B cell (primary cell): ENCODE results near the gene SLC7A7. TPM values are rescaled to one million over a fixed set of nuclear protein-coding genes. Genes with fewer than 3 reads are reported as not detected.

Source experiments
- ATAC-seq: fragments of 200-7000 bp; cut with Tn5 transposase; one replicate; pipeline ENCODE4 v1.10.0; 2021; ENCODE audit warnings: low read depth, mild to moderate bottlenecking, moderate number of reproducible peaks, moderate library complexity
- CTCF ChIA-PET: fragments of 350-600 bp; sonication (Branson Sonifier 250); formaldehyde crosslinking; loops from one replicate; lab custom pipeline; 2021; ENCODE audit warnings: antibody characterized with exemption, inconsistent platforms; lab: Charles Lee
- POLR2A ChIA-PET: fragments of 350-600 bp; sonication (Branson Sonifier 250); formaldehyde crosslinking; loops from one replicate; lab custom pipeline; 2021; ENCODE audit warnings: antibody characterized with exemption; lab: Charles Lee
- DNase-seq: peaks from one replicate; pipeline ENCODE4 v3.0.0; 2013
- H2AFZ ChIP-seq: 2 replicates; pipeline ENCODE4 v1.6.1; 2012; ENCODE audit warnings: mild to moderate bottlenecking, low read depth, low read length; ENCODE audit not compliant: insufficient read depth, poor library complexity, severe bottlenecking
- H3K27ac ChIP-seq, 2 donors: 1 replicate in 1 of 2; 2 replicates in 1 of 2; pipeline ENCODE4 v1.5.1; 2012 to 2013; ENCODE audit warnings: low read length in 2 of 2, mild to moderate bottlenecking in 2 of 2, moderate library complexity in 1 of 2
- H3K27me3 ChIP-seq, 4 experiments: fragments of 200-600 bp in 1 of 4; sonication (generic) in 1 of 4; replicated peaks in 1 of 4; 1 replicate in 2 of 4; 2 replicates in 2 of 4; pipeline versions ENCODE4 v1.6.1 to v1.7.0; 2013 to 2016; ENCODE audit warnings: low read length in 3 of 4, mild to moderate bottlenecking in 2 of 4, mixed read lengths in 1 of 4, moderate library complexity in 1 of 4; ENCODE audit not compliant: insufficient read depth in 4 of 4, control insufficient read depth in 3 of 4; ENCODE audit errors: control extremely low read depth in 1 of 4
- H3K36me3 ChIP-seq, 2 experiments: replicated peaks in 1 of 2; 1 replicate in 1 of 2; 2 replicates in 1 of 2; pipeline versions ENCODE4 v1.6.1 to v1.7.1; 2013; ENCODE audit warnings: low read length in 1 of 2; ENCODE audit not compliant: insufficient read depth in 2 of 2, control insufficient read depth in 1 of 2; ENCODE audit errors: control extremely low read depth in 1 of 2, extremely low read depth in 1 of 2
- H3K4me1 ChIP-seq, 2 donors: fragments of 200-600 bp in 1 of 2; sonication (generic) in 1 of 2; 1 replicate in 1 of 2; 2 replicates in 1 of 2; pipeline versions ENCODE4 v1.5.1 to v1.6.1; 2013 to 2017; ENCODE audit warnings: low read length in 2 of 2; ENCODE audit not compliant: control insufficient read depth in 2 of 2, insufficient read depth in 2 of 2
- H3K4me2 ChIP-seq: replicated peaks from 2 replicates; pipeline ENCODE3; 2012; ENCODE audit warnings: mild to moderate bottlenecking, low read depth, low read length; ENCODE audit not compliant: poor library complexity, severe bottlenecking
- H3K4me3 ChIP-seq, 5 experiments: fragments of 200-600 bp in 1 of 5; sonication (generic) in 1 of 5; 1 replicate in 3 of 5; 2 replicates in 2 of 5; pipeline versions ENCODE4 v1.5.1 to v1.7.0; 2011 to 2016; ENCODE audit warnings: low read length in 4 of 5, mild to moderate bottlenecking in 4 of 5, low read depth in 2 of 5, control low read depth in 1 of 5, moderate library complexity in 1 of 5; ENCODE audit not compliant: insufficient read depth in 1 of 5; ENCODE audit errors: control extremely low read depth in 1 of 5, extremely low read depth in 1 of 5
- H3K79me2 ChIP-seq: fragments of 200-600 bp; sonication (generic); one replicate; pipeline ENCODE4 v1.6.0; 2016; ENCODE audit warnings: low read length; ENCODE audit not compliant: control insufficient read depth, insufficient read depth
- H3K9ac ChIP-seq: fragments of 200-600 bp; sonication (generic); 2 replicates; pipeline ENCODE4 v1.6.1; 2017; ENCODE audit warnings: mild to moderate bottlenecking, low read length, moderate library complexity
- H3K9me3 ChIP-seq, 3 donors: one replicate each; pipeline versions ENCODE4 v1.6.1 to v1.7.1; 2013; ENCODE audit warnings: low read length in 2 of 3; ENCODE audit not compliant: control insufficient read depth in 2 of 3, insufficient read depth in 1 of 3; ENCODE audit errors: control extremely low read depth in 1 of 3
- H4K20me1 ChIP-seq: 2 replicates; pipeline ENCODE4 v1.6.0; 2012; ENCODE audit warnings: mild to moderate bottlenecking, low read length; ENCODE audit not compliant: insufficient read depth, control insufficient read depth, poor library complexity, severe bottlenecking
- H3K27ac Mint-ChIP-seq: one replicate; pipeline ENCODE4 v1.8.0; 2021; ENCODE audit warnings: mixed read lengths
- H3K27me3 Mint-ChIP-seq: one replicate; pipeline ENCODE4 v1.8.0; 2021; ENCODE audit warnings: mixed read lengths
- H3K4me1 Mint-ChIP-seq: one replicate; pipeline ENCODE4 v1.8.0; 2021; ENCODE audit warnings: mixed read lengths
- H3K4me3 Mint-ChIP-seq: one replicate; pipeline ENCODE4 v1.8.0; 2021; ENCODE audit warnings: mixed read lengths
- H3K9me3 Mint-ChIP-seq: one replicate; pipeline ENCODE4 v1.8.0; 2022; ENCODE audit warnings: mixed read lengths; ENCODE audit not compliant: insufficient read depth
- CTCF ChIP-seq: fragments of 200-600 bp; IDR thresholded peaks from one replicate; pipeline ENCODE4 v1.8.0; 2022; ENCODE audit warnings: antibody characterized with exemption, mild to moderate bottlenecking
- EZH2 ChIP-seq: IDR thresholded peaks from 2 replicates; pipeline ENCODE4 v1.6.1; 2012; ENCODE audit warnings: borderline replicate concordance, low read depth, mild to moderate bottlenecking, moderate library complexity, low read length; ENCODE audit not compliant: insufficient read depth, poor library complexity, severe bottlenecking
- WGBS: methylation state at CpG from one replicate; pipeline ENCODE4 v1.1.5; 2013; ENCODE audit warnings: missing lambda C conversion rate; ENCODE audit not compliant: insufficient coverage; 5-methylcytosine and 5-hydroxymethylcytosine counted together
- intact Hi-C: fragments of 100-400 bp; cut with micrococcal nuclease; formaldehyde crosslinking; loops from one replicate; pipeline ENCODE4 v1.10.0; 2022
- polyA plus RNA-seq: library from polyadenylated mRNA; depleted of rRNA; stranded (reverse); fragments of >200 nt; gene quantifications from 2 replicates; pipeline ENCODE4 v1.2.3, GENCODE V29; 2012
- total RNA-seq, 2 donors: library from RNA; stranded (reverse); fragments of 120-200 nt in 1 of 2; gene quantifications; 1 replicate in 1 of 2; 2 replicates in 1 of 2; pipeline versions ENCODE4 v1.2.3 to v1.2.4, GENCODE V29; 2013 to 2022

The SLC7A7 gene
- total and polyA plus RNA-seq, 2 donors (not counting 1 experiment from before 2014, with no cell fraction given): 33.4 to 50.0 TPM

GRCh38 chr14:22770481-22771187 is 44.6 kb downstream of the SLC7A7 start:
- H3K9me3 ChIP-seq: no peaks in the 10 kb centered on the region
- Mint-ChIP-seq H3K4me3 (no peak overlapping the region), H3K4me1 (peaks cover 27% of the 10 kb centered on the region), H3K27ac (peak overlapping the region; percentile 56), H3K27me3 (no peaks in the 10 kb centered on the region), H3K9me3 (no peaks in the 10 kb centered on the region)
- no peak overlapping the region for H3K4me3 ChIP-seq
- no peak for ATAC-seq
- TF ChIP-seq CTCF: no peak
- TF ChIP-seq EZH2: no peak
- ChIA-PET POLR2A (no interaction called here), CTCF (interaction anchor here (0.6 to 1.3 kb wide), 2 partner anchors 84 to 90 kb away, joined by 3 read pairs; no protein-coding TSS in a partner anchor)
- H3K27me3 ChIP-seq: no peaks in the 10 kb centered on the region
- 100% methylated on average over 5 of the region's 8 CpGs for WGBS
- no peak overlapping the region for H2AFZ ChIP-seq
- no peak overlapping the region for H3K4me2 ChIP-seq
- no peaks in the 10 kb centered on the region for H4K20me1 ChIP-seq
- H3K4me1 ChIP-seq: peaks cover 18% of the 10 kb centered on the region in 2 donors
- no peak for DNase-seq
- H3K36me3 ChIP-seq: peaks cover 5 to 62% of the 10 kb centered on the region in 2 experiments
- no peak overlapping the region for H3K9ac ChIP-seq
- intact Hi-C loops: no loop called here
- peaks cover 34% of the 10 kb centered on the region for H3K79me2 ChIP-seq
- H3K27ac ChIP-seq: no peak overlapping the region

- Mint-ChIP-seq H3K4me1 (peaks cover 34% of the 10 kb centered on the region), H3K27ac (no peak overlapping the region), H3K4me3 (peak overlapping the region; percentile 8), H3K9me3 (no peaks in the 10 kb centered on the region), H3K27me3 (no peaks in the 10 kb centered on the region)
- Histone ChIP-seq H2AFZ (no peak overlapping the region), H3K27ac (no peak overlapping the region), H3K9me3 (no peaks in the 10 kb centered on the region), H3K36me3 (peaks cover 4 to 52% of the 10 kb centered on the region in 2 experiments), H3K4me1 (peaks cover 18 to 23% of the 10 kb centered on the region in 2 donors), H3K4me3 (no peak overlapping the region), H3K9ac (no peak overlapping the region), H3K79me2 (peaks cover 34% of the 10 kb centered on the region), H3K27me3 (no peaks in the 10 kb centered on the region), H3K4me2 (no peak overlapping the region), H4K20me1 (no peaks in the 10 kb centered on the region)
- DNase-seq: no peak
- no peak for TF ChIP-seq EZH2
- TF ChIP-seq CTCF: no peak
- intact Hi-C loops: loop anchor here (5.0 kb wide), 2 partner anchors 148 to 197 kb away; partner anchors contain the start of gene RBM23
- CTCF ChIA-PET: interaction anchor here (0.9 kb wide), 1 partner anchor 67 kb away, joined by 3 read pairs; no protein-coding TSS in a partner anchor
- POLR2A ChIA-PET: no interaction called here
- 100% methylated on average over 1 of the region's 2 CpGs for WGBS
- ATAC-seq: no peak
Measured at GRCh38 chr14:22769369-22769768, 45.9 kb downstream of the SLC7A7 start.
